ENCODE measurements around the gene PIK3C2G.

PIK3C2G gene

GRCh38 chr12:18332173-18332572 is 70.9 kb downstream of the PIK3C2G start:
- Histone ChIP-seq H3K9me3 (ENCODE audit: low read length) (no peaks in the 10 kb centered on the region), H3K4me3 (ENCODE audit: low read length) (no peak overlapping the region), H3K36me3 (ENCODE audit: insufficient read depth, low read length) (no peaks in the 10 kb centered on the region), H3K27me3 (ENCODE audit: insufficient read depth, low read length) (no peaks in the 10 kb centered on the region), H3K4me1 (ENCODE audit: insufficient read depth, low read length) (no peaks in the 10 kb centered on the region), H2AFZ (ENCODE audit: low read depth, low read length) (no peak overlapping the region)

DNA sequence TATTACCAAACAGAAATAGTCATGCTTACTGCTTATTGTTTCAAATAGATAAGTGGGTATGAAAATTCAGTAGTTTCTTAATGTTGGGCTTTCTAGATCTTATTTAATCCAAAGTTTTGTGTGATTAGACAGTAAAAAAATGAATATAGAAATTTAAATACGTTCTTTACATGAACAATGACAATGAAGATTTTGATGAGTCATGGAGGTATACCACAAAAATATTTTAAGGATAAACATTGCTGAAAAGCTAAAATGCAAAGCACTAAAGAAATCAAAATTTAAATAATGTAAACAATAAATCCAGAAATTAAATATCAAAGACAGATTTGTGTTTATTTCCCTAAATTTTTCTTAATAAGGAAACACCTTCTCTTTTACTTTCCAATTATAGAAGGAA is 78.3 kb downstream of the PIK3C2G start:
- Histone ChIP-seq H3K9me3 (ENCODE audit: low read length) (no peaks in the 10 kb centered on the region), H3K27me3 (ENCODE audit: insufficient read depth, low read length) (no peaks in the 10 kb centered on the region), H3K4me1 (ENCODE audit: insufficient read depth, low read length) (no peaks in the 10 kb centered on the region), H3K36me3 (ENCODE audit: insufficient read depth, low read length) (no peaks in the 10 kb centered on the region), H2AFZ (ENCODE audit: low read depth, low read length) (no peak overlapping the region), H3K4me3 (ENCODE audit: low read length) (no peak overlapping the region)

- no peaks in the 10 kb centered on the region for H3K4me1 ChIP-seq (ENCODE audit: insufficient read depth, low read length)
- no peak overlapping the region for H3K4me3 ChIP-seq (ENCODE audit: low read length)
- no peaks in the 10 kb centered on the region for H3K9me3 ChIP-seq (ENCODE audit: low read length)
- no peak overlapping the region for H2AFZ ChIP-seq (ENCODE audit: low read depth, low read length)
- H3K36me3 ChIP-seq (ENCODE audit: insufficient read depth, low read length), result no peaks in the 10 kb centered on the region
- H3K27me3 ChIP-seq (ENCODE audit: insufficient read depth, low read length), result no peaks in the 10 kb centered on the region
Observed at GRCh38 chr12:18340186-18340585, 78.9 kb downstream of the PIK3C2G start.

- Histone ChIP-seq H2AFZ (ENCODE audit: low read depth, low read length) (no peak overlapping the region), H3K4me1 (ENCODE audit: insufficient read depth, low read length) (no peaks in the 10 kb centered on the region), H3K27me3 (ENCODE audit: insufficient read depth, low read length) (no peaks in the 10 kb centered on the region), H3K9me3 (ENCODE audit: low read length) (no peaks in the 10 kb centered on the region), H3K4me3 (ENCODE audit: low read length) (no peak overlapping the region), H3K36me3 (ENCODE audit: insufficient read depth, low read length) (no peaks in the 10 kb centered on the region)
Observed at GRCh38 chr12:18340786-18341185, 79.5 kb downstream of the PIK3C2G start.

- Histone ChIP-seq H2AFZ (ENCODE audit: low read depth, low read length) (no peak overlapping the region), H3K4me3 (ENCODE audit: low read length) (no peak overlapping the region), H3K36me3 (ENCODE audit: insufficient read depth, low read length) (no peaks in the 10 kb centered on the region), H3K4me1 (ENCODE audit: insufficient read depth, low read length) (no peaks in the 10 kb centered on the region), H3K9me3 (ENCODE audit: low read length) (no peaks in the 10 kb centered on the region), H3K27me3 (ENCODE audit: insufficient read depth, low read length) (no peaks in the 10 kb centered on the region)
Observed at GRCh38 chr12:18343708-18344107, 82.4 kb downstream of the PIK3C2G start.

GRCh38 chr12:18345021-18345735 is 83.9 kb downstream of the PIK3C2G start:
- H3K36me3 ChIP-seq (ENCODE audit: insufficient read depth, low read length), result no peaks in the 10 kb centered on the region
- no peaks in the 10 kb centered on the region for H3K9me3 ChIP-seq (ENCODE audit: low read length)
- H3K27me3 ChIP-seq (ENCODE audit: insufficient read depth, low read length), result no peaks in the 10 kb centered on the region
- no peak overlapping the region for H2AFZ ChIP-seq (ENCODE audit: low read depth, low read length)
- no peak overlapping the region for H3K4me3 ChIP-seq (ENCODE audit: low read length)
- H3K4me1 ChIP-seq (ENCODE audit: insufficient read depth, low read length), result no peaks in the 10 kb centered on the region

DNA sequence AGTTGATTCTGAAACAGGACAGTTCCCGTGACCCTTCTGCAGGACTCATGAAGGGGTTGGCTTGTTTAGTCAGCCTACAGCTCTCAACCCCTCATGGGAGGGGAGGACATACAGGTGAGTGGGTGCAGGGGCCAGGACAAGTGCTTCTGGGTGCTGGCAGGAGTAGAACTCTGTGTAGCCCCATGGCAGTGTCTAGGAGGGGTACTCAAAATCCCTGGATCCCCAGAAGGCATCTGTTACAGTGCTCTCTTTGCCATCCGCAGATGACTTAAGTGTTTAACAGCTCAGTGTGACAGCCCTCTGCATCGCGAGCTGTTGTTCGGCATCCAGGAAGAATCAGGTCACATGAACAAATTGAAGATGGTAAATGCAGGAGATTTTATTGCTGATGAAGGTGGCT is 91.0 kb downstream of the PIK3C2G start:
- Histone ChIP-seq H2AFZ (ENCODE audit: low read depth, low read length) (no peak overlapping the region), H3K27me3 (ENCODE audit: insufficient read depth, low read length) (no peaks in the 10 kb centered on the region), H3K9me3 (ENCODE audit: low read length) (no peaks in the 10 kb centered on the region), H3K4me3 (ENCODE audit: low read length) (no peak overlapping the region), H3K4me1 (ENCODE audit: insufficient read depth, low read length) (no peaks in the 10 kb centered on the region), H3K36me3 (ENCODE audit: insufficient read depth, low read length) (no peaks in the 10 kb centered on the region)

DNA sequence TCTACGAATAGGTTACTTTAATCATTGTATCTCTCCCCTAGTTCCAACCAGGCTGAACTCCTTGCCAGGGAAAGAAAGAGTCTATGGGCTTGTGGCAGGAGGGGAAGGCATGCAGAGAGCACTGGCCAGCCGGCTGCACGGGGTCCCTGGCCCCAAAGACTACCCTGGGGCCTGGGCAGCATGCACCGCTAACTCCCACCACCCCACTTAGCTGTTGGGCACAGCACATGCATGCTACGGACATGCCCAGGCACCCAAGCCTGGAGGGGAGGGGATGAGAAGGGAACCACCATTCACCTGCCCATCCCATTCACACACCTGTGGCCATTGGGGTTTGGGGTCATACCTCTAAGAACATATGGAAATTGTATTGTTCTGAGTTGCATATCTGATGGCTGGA is 94.1 kb downstream of the PIK3C2G start:
- H3K9me3 ChIP-seq (ENCODE audit: low read length), result no peaks in the 10 kb centered on the region
- H3K36me3 ChIP-seq (ENCODE audit: insufficient read depth, low read length), result no peaks in the 10 kb centered on the region
- H2AFZ ChIP-seq (ENCODE audit: low read depth, low read length), result no peak overlapping the region
- H3K27me3 ChIP-seq (ENCODE audit: insufficient read depth, low read length), result no peaks in the 10 kb centered on the region
- no peaks in the 10 kb centered on the region for H3K4me1 ChIP-seq (ENCODE audit: insufficient read depth, low read length)
- no peak overlapping the region for H3K4me3 ChIP-seq (ENCODE audit: low read length)

DNA sequence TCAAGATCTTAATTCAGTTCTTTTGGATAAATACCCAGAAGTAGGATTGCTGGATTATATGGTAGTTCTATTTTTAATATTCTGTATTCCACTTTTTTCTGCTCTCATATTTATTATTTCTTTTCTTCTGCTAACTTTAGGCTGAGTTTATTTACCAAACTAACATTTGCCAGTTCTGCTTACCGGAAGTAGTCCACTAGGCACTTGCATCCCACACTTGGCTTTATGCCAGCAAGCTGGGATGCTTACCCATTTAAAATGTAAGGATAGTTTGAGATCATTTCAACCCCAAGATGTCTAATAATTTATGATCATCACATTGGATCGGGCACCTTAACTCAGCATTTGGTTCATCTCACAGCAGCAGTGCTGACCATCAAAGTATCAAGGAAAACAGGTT is 96.8 kb downstream of the PIK3C2G start:
- H3K4me3 ChIP-seq (ENCODE audit: low read length), result no peak overlapping the region
- no peaks in the 10 kb centered on the region for H3K9me3 ChIP-seq (ENCODE audit: low read length)
- no peak overlapping the region for H2AFZ ChIP-seq (ENCODE audit: low read depth, low read length)
- no peaks in the 10 kb centered on the region for H3K27me3 ChIP-seq (ENCODE audit: insufficient read depth, low read length)
- no peaks in the 10 kb centered on the region for H3K36me3 ChIP-seq (ENCODE audit: insufficient read depth, low read length)
- H3K4me1 ChIP-seq (ENCODE audit: insufficient read depth, low read length), result no peaks in the 10 kb centered on the region

- H3K4me3 ChIP-seq (ENCODE audit: low read length), result no peak overlapping the region
- H3K9me3 ChIP-seq (ENCODE audit: low read length), result no peaks in the 10 kb centered on the region
- no peaks in the 10 kb centered on the region for H3K36me3 ChIP-seq (ENCODE audit: insufficient read depth, low read length)
- H3K4me1 ChIP-seq (ENCODE audit: insufficient read depth, low read length), result no peaks in the 10 kb centered on the region
- H2AFZ ChIP-seq (ENCODE audit: low read depth, low read length), result no peak overlapping the region
- no peaks in the 10 kb centered on the region for H3K27me3 ChIP-seq (ENCODE audit: insufficient read depth, low read length)
Observed at GRCh38 chr12:18358930-18359329, 97.6 kb downstream of the PIK3C2G start.

GRCh38 chr12:18361433-18361832 is 100.1 kb downstream of the PIK3C2G start:
- Histone ChIP-seq H2AFZ (ENCODE audit: low read depth, low read length) (no peak overlapping the region), H3K4me1 (ENCODE audit: insufficient read depth, low read length) (no peaks in the 10 kb centered on the region), H3K9me3 (ENCODE audit: low read length) (no peaks in the 10 kb centered on the region), H3K27me3 (ENCODE audit: insufficient read depth, low read length) (no peaks in the 10 kb centered on the region), H3K4me3 (ENCODE audit: low read length) (no peak overlapping the region), H3K36me3 (ENCODE audit: insufficient read depth, low read length) (no peaks in the 10 kb centered on the region)

DNA sequence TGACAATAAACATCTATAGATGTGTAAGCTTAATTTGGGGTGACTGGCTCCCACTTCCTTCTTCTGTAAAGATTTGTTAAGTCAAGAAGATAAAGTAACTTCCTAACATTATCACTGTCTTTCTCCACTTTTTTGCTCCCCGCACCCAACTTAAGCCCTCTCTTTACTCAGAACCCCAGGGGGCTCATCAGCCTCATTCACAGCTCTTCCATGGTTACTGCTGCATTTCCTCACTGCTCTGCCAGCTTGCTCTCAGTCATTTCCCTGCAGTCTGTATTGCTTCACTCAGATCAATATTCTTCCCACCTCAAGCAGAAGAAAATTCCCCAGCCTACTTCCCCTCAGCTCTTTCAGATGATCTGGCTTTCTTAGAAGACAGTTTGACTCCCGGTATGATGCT is 102.0 kb downstream of the PIK3C2G start:
- Histone ChIP-seq H3K36me3 (ENCODE audit: insufficient read depth, low read length) (no peaks in the 10 kb centered on the region), H3K9me3 (ENCODE audit: low read length) (no peaks in the 10 kb centered on the region), H3K4me1 (ENCODE audit: insufficient read depth, low read length) (no peaks in the 10 kb centered on the region), H3K27me3 (ENCODE audit: insufficient read depth, low read length) (no peaks in the 10 kb centered on the region), H2AFZ (ENCODE audit: low read depth, low read length) (no peak overlapping the region), H3K4me3 (ENCODE audit: low read length) (no peak overlapping the region)

- H3K36me3 ChIP-seq (ENCODE audit: insufficient read depth, low read length), result no peaks in the 10 kb centered on the region
- no peak overlapping the region for H3K4me3 ChIP-seq (ENCODE audit: low read length)
- no peaks in the 10 kb centered on the region for H3K9me3 ChIP-seq (ENCODE audit: low read length)
- no peak overlapping the region for H2AFZ ChIP-seq (ENCODE audit: low read depth, low read length)
- H3K4me1 ChIP-seq (ENCODE audit: insufficient read depth, low read length), result no peaks in the 10 kb centered on the region
- no peaks in the 10 kb centered on the region for H3K27me3 ChIP-seq (ENCODE audit: insufficient read depth, low read length)
Observed at GRCh38 chr12:18368594-18368993, 107.3 kb downstream of the PIK3C2G start.

- no peak overlapping the region for H3K4me3 ChIP-seq (ENCODE audit: low read length)
Observed at GRCh38 chr12:18373181-18373580, 111.9 kb downstream of the PIK3C2G start.

More at GRCh38 chr12:18373181-18373580, 111.9 kb downstream of the PIK3C2G start:
- H2AFZ ChIP-seq (ENCODE audit: low read depth, low read length), result no peak overlapping the region
- H3K27me3 ChIP-seq (ENCODE audit: insufficient read depth, low read length), result no peaks in the 10 kb centered on the region
- peaks cover 4% of the 10 kb centered on the region for H3K9me3 ChIP-seq (ENCODE audit: low read length)
- H3K4me1 ChIP-seq (ENCODE audit: insufficient read depth, low read length), result no peaks in the 10 kb centered on the region
- no peaks in the 10 kb centered on the region for H3K36me3 ChIP-seq (ENCODE audit: insufficient read depth, low read length)
